Smooth muscle cell (in vitro differentiated cells): ENCODE results near the gene ARHGAP33. TPM values are rescaled to one million over a fixed set of nuclear protein-coding genes. Genes with fewer than 3 reads are reported as not detected.

Experiments used
- DNase-seq: peaks from one replicate; lab custom pipeline; 2025; ENCODE audit not compliant: unreplicated experiment; lab: John Stamatoyannopoulos, UW
- H2AFZ ChIP-seq: fragments of 200-600 bp; sonication (generic); 2 replicates; pipeline ENCODE4 v1.6.0; 2016; ENCODE audit warnings: antibody characterized with exemption, low read depth, mild to moderate bottlenecking
- H3F3A ChIP-seq: fragments of 200-600 bp; sonication (generic); 2 replicates; pipeline ENCODE4 v1.6.0; 2017; ENCODE audit warnings: antibody characterized with exemption, low read depth
- H3K27ac ChIP-seq: fragments of 200-600 bp; sonication (generic); 2 replicates; pipeline ENCODE4 v1.5.1; 2016; ENCODE audit warnings: low read depth, mild to moderate bottlenecking
- H3K27me3 ChIP-seq: fragments of 200-600 bp; sonication (generic); 2 replicates; pipeline ENCODE4 v1.6.1; 2016; ENCODE audit warnings: low read depth, mild to moderate bottlenecking
- H3K36me3 ChIP-seq: fragments of 200-600 bp; sonication (generic); 2 replicates; pipeline ENCODE4 v1.5.1; 2016; ENCODE audit warnings: low read depth
- H3K4me1 ChIP-seq: fragments of 200-600 bp; sonication (generic); 2 replicates; pipeline ENCODE4 v1.5.1; 2016; ENCODE audit warnings: low read depth
- H3K4me2 ChIP-seq: fragments of 200-600 bp; sonication (generic); 2 replicates; pipeline ENCODE4 v1.6.0; 2016; ENCODE audit warnings: mild to moderate bottlenecking
- H3K4me3 ChIP-seq: fragments of 200-600 bp; sonication (generic); 2 replicates; pipeline ENCODE4 v1.5.1; 2016; ENCODE audit warnings: mild to moderate bottlenecking
- H3K79me2 ChIP-seq: fragments of 200-600 bp; sonication (generic); 2 replicates; pipeline ENCODE4 v1.6.0; 2016; ENCODE audit warnings: low read depth, mild to moderate bottlenecking
- H3K9ac ChIP-seq: fragments of 200-600 bp; sonication (generic); 2 replicates; pipeline ENCODE4 v1.6.0; 2016; ENCODE audit warnings: low read depth
- H3K9me3 ChIP-seq: fragments of 200-600 bp; sonication (generic); replicated peaks from 2 replicates; pipeline ENCODE4 v1.5.1; 2016; ENCODE audit warnings: low read depth
- H4K20me1 ChIP-seq: fragments of 200-600 bp; sonication (generic); 2 replicates; pipeline ENCODE4 v1.6.0; 2016; ENCODE audit warnings: low read depth
- WGBS: methylation state at CpG from one replicate; pipeline ENCODE4 v1.1.7; 2016; ENCODE audit warnings: low lambda C conversion rate; 5-methylcytosine and 5-hydroxymethylcytosine counted together
- polyA plus RNA-seq: library from polyadenylated mRNA; unstranded; fragments of >200 nt; fragmentation: Nextera tagmentation; extraction: Ambion mirVana; gene quantifications from 2 replicates; pipeline ENCODE4 v1.2.1, GENCODE V29; 2016
- total RNA-seq: library from RNA; depleted of rRNA; stranded (reverse); fragments of >200 nt; gene quantifications from 2 replicates; pipeline ENCODE4 v1.2.3, GENCODE V29; 2014
- TF ChIP-seq, protein P1 (sequence below): fragments of 200-600 bp; sonication (generic); IDR thresholded peaks from 2 replicates; pipeline ENCODE4 v1.5.1; 2017; ENCODE audit warnings: borderline replicate concordance, mild to moderate bottlenecking, antibody characterized with exemption; ENCODE audit not compliant: insufficient read depth, poor library complexity, severe bottlenecking

ARHGAP33 gene
- total and polyA plus RNA-seq, 2 experiments from 2014 or later = 5.3 to 5.7 TPM

DNA sequence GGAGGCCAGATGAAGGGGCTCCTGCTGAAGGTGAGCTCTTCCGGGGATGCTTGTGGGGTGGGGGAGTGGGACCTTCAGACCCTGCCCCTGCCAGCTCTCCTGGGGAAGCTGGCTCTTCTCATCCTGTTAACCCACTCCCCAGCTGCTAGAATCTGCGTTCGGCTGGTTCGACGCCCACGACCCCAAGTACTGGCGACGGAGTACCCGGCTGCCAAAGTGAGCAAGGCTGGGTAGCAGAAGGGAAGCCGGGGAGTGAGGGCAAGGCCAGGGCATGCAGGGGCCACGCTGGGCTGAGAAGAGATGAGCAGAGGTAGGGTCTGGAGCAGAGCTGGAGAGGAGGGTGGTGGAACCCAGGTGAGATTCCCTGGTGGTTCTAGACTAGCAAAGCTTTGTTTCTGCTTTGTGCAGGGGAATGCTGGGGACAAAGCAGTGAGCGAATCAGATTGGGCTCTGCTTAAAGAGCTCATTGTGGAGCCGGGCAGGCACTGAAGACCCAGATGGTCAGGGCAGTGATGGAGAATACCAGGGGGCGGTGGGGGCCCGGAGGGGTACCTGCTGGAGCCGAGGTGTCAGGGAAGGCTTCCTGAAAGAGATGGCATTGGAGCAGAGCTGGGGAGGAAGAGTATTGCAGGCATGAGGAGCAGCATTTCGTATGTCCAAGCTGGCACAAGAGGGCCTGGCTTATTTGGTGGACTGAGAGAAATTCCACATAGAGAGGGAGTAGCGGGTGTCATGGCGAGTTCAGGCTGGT lies 47.2 kb upstream of the ARHGAP33 start:
- no peaks in the 10 kb centered on the region for H3F3A ChIP-seq
- no peak overlapping the region for H3K4me2 ChIP-seq
- WGBS = 98% methylated on average over 17 of the region's 19 CpGs
- H2AFZ ChIP-seq = no peak overlapping the region
- H3K79me2 ChIP-seq = no peaks in the 10 kb centered on the region
- H3K36me3 ChIP-seq = peaks cover 6% of the 10 kb centered on the region
- DNase-seq = no peak
- no peaks in the 10 kb centered on the region for H3K4me1 ChIP-seq
- H3K9ac ChIP-seq = no peak overlapping the region
- TF ChIP-seq, protein P1, sequence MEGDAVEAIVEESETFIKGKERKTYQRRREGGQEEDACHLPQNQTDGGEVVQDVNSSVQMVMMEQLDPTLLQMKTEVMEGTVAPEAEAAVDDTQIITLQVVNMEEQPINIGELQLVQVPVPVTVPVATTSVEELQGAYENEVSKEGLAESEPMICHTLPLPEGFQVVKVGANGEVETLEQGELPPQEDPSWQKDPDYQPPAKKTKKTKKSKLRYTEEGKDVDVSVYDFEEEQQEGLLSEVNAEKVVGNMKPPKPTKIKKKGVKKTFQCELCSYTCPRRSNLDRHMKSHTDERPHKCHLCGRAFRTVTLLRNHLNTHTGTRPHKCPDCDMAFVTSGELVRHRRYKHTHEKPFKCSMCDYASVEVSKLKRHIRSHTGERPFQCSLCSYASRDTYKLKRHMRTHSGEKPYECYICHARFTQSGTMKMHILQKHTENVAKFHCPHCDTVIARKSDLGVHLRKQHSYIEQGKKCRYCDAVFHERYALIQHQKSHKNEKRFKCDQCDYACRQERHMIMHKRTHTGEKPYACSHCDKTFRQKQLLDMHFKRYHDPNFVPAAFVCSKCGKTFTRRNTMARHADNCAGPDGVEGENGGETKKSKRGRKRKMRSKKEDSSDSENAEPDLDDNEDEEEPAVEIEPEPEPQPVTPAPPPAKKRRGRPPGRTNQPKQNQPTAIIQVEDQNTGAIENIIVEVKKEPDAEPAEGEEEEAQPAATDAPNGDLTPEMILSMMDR = no peak
- no peaks in the 10 kb centered on the region for H3K27me3 ChIP-seq
- peaks cover 16% of the 10 kb centered on the region for H4K20me1 ChIP-seq
- H3K9me3 ChIP-seq = no peaks in the 10 kb centered on the region
- no peak overlapping the region for H3K27ac ChIP-seq
- no peak overlapping the region for H3K4me3 ChIP-seq

DNA sequence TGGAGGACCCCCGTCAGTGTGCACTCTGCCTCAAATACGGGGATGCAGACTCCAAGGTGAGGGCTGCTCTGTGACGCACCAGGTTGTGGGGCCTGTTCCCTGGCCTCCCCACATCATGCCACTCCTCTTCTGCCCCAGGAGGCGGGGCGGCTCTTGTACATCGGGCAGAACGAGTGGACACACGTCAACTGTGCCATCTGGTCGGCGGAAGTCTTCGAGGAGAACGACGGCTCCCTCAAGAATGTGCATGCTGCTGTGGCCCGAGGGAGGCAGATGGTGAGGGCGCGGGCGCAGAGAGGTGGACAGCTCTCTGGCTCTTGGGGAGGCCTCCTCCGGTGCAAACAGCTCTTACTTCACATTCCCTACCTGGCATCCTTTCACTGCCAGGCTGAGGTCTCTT lies 46.3 kb upstream of the ARHGAP33 start:
- 98% methylated on average over 18 of the region's 18 CpGs for WGBS
- H3K4me3 ChIP-seq = no peak overlapping the region
- no peak overlapping the region for H3K9ac ChIP-seq
- H3K9me3 ChIP-seq = no peaks in the 10 kb centered on the region
- DNase-seq = no peak
- no peak overlapping the region for H3K4me2 ChIP-seq
- H3K36me3 ChIP-seq = peaks cover 6% of the 10 kb centered on the region
- no peaks in the 10 kb centered on the region for H3K27me3 ChIP-seq
- TF ChIP-seq, protein P1 = no peak
- H3K27ac ChIP-seq = no peak overlapping the region
- H3K79me2 ChIP-seq = no peaks in the 10 kb centered on the region
- no peaks in the 10 kb centered on the region for H3F3A ChIP-seq
- H2AFZ ChIP-seq = no peak overlapping the region
- H3K4me1 ChIP-seq = no peaks in the 10 kb centered on the region
- peaks cover 16% of the 10 kb centered on the region for H4K20me1 ChIP-seq

DNA sequence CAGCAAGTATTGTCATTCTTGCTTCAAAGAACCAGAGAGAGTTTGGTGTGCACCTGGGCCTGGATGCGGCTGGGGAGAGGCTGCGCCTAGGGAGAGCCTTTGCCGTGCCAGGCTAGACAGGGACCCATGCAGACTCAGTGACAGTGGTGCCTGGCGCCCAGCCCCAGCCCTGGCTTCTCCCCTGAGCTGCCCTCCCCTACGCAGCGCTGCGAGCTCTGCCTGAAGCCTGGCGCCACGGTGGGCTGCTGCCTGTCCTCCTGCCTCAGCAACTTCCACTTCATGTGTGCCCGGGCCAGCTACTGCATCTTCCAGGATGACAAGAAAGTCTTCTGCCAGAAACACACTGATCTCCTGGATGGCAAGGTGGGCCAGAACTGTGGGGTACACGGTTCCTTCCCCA lies 45.6 kb upstream of the ARHGAP33 start:
- Histone ChIP-seq H3K79me2 (no peaks in the 10 kb centered on the region), H4K20me1 (peaks cover 16% of the 10 kb centered on the region), H3K4me1 (no peaks in the 10 kb centered on the region), H3K4me3 (no peak overlapping the region), H3K4me2 (no peak overlapping the region), H3F3A (no peaks in the 10 kb centered on the region), H3K27me3 (no peaks in the 10 kb centered on the region), H3K27ac (no peak overlapping the region), H3K36me3 (peaks cover 6% of the 10 kb centered on the region), H3K9ac (no peak overlapping the region), H2AFZ (no peak overlapping the region), H3K9me3 (no peaks in the 10 kb centered on the region)
- DNase-seq = no peak
- TF ChIP-seq, protein P1 = no peak
- WGBS = 86% methylated on average over 7 of the region's 11 CpGs

DNA sequence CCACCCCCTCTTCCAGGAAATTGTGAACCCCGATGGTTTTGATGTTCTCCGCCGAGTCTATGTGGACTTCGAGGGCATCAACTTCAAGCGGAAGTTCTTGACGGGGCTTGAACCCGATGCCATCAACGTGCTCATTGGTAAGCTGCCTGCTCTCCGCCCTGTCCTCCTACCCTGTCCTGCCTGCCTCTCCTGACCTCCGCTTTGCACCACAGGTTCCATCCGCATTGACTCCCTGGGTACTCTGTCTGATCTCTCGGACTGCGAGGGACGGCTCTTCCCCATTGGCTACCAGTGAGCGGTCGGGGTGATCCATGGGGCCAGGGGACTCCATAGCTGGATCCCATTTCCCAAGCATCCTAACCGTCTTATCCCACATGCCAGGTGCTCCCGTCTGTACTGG lies 45.0 kb upstream of the ARHGAP33 start:
- H2AFZ ChIP-seq = no peak overlapping the region
- TF ChIP-seq, protein P1 = no peak
- no peaks in the 10 kb centered on the region for H3K79me2 ChIP-seq
- no peaks in the 10 kb centered on the region for H3F3A ChIP-seq
- H3K9ac ChIP-seq = no peak overlapping the region
- H3K4me2 ChIP-seq = no peak overlapping the region
- H3K9me3 ChIP-seq = no peaks in the 10 kb centered on the region
- no peak for DNase-seq
- peaks cover 6% of the 10 kb centered on the region for H3K36me3 ChIP-seq
- H3K4me1 ChIP-seq = no peaks in the 10 kb centered on the region
- peaks cover 16% of the 10 kb centered on the region for H4K20me1 ChIP-seq
- no peak overlapping the region for H3K27ac ChIP-seq
- WGBS = 97% methylated on average over 18 of the region's 18 CpGs
- H3K4me3 ChIP-seq = no peak overlapping the region
- no peaks in the 10 kb centered on the region for H3K27me3 ChIP-seq
